GM21447 (cell line): Measurements from ENCODE around the gene SRRM5.
"Not testable (repeated sequence)": the region's sequence is repeated elsewhere in the genome, so short reads cannot be mapped to it uniquely, and the experiment has no call there.

Experiments used
- ATAC-seq: cut with Tn5 transposase; IDR thresholded peaks from one replicate; pipeline ENCODE4 v1.9.1; 2021; ENCODE audit not compliant: unreplicated experiment

Gene SRRM5

DNA sequence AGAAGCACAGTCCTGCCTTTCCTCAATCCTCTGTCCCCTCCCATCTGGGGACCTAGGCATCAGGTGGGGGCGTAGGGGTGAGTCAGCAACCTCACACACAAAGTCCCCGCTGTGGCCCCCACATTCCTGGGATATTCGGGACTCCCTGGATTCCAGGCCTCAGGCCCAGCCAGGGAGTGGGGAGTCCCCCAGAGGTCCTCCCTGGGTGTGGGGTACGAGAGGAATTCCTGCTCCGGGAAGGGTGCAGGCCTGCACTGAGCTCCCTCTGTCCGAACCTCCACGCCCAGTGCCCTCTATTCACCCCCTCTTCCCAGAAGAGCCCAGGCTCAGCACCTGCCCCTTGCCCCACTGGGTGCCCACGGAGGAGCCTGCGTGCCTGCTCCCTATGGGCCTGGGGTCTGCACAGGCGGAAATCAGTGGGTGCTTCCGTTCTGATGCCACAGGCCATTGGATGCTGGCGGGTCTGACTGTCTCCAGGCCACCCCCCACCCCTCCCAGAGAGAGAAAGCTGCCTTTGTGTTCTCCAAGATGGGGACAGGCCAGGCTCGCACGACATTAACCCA lies 24.3 kb downstream of the SRRM5 start:
- no peak for ATAC-seq

DNA sequence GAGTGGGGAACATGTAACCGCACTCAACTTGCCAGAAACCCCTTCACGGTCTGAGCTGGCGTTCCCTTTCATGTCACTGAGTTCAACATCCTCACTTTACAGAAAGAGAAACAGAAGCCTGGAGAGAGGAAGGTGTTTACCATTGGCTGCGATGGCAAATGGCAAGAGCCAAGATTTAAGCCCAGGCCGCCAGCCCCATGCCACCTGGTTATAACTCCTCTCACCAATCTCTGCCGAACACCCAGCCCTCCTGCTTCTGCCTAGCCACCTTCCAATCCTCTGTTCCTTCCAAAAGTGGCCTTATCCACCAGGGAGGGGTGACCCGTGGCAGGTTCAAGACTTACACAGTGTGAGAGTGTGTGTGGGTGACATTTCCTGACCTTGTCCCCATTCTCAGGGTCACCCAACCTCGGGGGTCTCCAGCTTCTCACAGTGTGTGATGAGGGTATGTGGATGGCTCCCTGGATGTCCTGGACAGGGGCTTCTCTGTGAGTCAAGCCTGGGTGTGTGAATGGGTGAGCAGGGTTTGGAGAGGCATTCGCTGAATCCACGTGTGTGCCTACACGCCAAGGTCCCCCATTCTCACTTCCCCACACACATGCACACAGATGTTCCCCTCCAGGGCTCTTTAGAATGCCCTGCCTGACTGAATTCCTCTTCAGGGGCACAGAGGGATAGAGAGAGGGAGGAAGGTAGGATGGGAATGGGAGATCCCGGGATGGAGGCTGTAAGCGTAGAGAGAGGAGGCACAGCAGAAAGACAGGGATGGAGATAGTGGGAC lies 26.5 kb downstream of the SRRM5 start:
- ATAC-seq = no peak

DNA sequence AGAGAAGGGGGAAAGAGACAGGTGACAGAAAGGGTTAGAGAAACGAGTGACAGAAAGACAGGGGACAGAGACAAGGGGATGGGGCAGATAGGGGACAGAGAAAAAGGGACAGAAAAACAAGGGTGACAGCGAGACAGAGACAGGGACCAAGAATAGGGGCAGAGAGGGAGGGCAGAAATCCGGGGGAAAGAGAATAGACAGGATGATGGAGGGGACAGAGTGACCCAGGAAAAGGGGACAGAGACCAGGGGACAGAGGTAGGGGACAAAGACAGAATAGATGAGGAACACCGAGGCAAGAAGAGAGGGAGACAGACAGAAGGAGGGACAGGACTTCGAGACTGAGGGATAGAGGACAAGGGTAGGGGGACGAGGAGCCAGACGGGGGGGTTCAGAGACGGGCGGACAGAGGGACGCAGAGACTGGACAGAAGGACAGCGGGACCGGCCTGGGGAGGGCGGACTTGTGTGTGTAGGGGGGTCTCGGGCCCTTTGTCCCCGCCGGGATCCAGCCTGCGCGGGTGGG lies 27.2 kb downstream of the SRRM5 start:
- ATAC-seq = no peak

DNA sequence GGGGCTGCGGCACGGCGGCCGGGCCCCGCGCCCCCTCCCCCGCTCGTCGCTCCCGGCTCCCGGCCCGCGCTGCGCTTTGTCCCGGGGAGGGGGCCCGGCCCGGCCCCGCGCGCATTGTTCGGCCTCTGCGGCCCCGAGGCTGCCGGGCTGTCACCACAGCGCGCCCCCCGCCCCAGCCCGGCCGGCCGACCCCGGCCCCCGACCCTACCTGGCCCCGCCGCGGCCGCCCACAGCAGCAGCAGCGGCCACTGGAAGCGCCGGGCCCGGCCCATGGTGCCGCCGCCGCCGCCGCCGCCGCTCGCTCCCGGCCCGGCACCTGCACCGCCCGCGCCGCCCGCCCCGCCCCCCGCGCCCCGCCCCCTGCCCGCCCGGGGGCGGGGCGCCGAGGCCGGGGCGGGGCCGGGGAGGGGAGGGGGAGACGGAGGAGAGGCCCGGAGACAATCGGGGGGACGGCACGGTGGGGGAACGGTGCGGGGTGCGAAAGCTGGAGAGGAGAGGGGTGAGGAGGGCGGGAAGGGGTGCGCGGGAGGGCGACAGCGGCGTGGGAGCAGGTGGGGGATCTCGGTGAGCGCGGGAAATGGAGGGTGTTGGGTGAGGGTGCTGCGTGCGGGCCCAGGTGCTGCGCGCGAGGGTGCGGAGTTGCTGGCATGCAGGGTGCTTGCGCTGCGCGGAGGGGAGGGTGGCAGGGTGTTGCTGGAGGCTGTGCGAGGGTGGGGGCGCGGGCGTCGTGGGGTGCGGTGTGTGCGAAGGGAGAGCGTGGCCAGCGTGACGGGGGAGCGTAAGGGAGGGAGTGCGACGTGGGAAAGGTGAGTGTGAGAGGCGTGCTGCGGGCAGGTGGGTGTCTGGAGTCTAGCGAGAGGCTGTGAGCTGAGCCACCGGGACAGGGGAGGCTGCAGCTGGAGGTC lies 27.9 kb downstream of the SRRM5 start, which contains the start of gene CADM4:
Gene CADM4, minus strand, starts transcription at position 332 of the 905 bp plus-strand sequence. Its CDS starts 60 bp downstream, at position 272.
- no peak for ATAC-seq

DNA sequence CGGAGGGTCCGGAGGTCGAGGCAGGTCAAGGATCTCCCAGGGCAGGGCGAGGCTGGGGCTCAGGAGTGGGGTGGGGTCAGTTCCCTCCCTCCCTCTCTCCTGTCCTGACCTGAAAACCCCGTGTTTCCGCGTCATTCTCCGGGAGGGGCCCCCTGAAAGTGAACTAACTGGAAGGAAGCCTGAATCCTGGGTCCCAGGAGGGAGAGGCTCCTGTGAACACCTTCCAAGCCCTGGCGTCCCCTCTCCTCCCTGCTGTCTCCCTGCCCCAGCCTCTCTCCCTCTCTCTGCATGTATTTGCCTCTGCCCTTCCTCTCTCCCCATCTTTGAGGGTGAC lies 28.5 kb downstream of the SRRM5 start:
- no peak for ATAC-seq

DNA sequence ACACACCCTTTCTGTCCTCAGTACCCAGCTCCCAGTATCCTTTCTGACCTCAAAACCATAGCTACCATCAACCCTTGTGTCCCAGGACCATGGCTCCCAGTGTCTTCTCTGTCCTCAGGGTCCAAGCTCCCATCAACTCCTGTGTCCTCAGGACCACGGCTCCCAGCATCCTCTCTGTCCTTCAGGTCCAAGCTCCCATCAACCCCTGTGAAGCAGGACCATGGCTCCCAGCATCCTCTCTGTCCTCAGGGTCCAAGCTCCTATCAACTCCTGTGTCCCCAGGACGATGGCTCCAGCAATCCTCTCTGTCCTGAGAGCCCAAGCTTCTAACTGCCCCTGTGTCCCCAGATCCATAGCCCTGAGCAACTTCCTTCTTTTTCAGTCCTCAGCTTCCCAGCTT lies 29.4 kb downstream of the SRRM5 start:
- ATAC-seq = no peak

DNA sequence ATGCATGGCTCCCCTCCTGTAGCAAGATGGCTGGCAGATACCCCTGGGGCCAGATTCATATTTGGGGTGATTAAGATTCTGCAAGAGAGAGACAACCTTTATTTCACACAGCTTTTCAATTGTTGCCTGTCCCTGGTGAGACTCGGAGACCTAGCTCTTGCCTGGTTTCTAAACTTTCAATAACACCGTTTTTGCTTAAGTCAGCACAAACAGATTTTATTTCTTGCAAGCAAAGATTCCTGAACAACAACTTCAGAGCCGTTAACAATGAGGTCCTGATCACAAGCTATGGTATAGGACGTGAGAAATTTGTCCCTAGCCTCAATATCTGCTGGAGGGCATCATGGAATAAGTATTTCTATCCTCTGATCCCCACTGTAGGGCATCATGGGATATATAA lies 30.6 kb downstream of the SRRM5 start:
- ATAC-seq = no peak

DNA sequence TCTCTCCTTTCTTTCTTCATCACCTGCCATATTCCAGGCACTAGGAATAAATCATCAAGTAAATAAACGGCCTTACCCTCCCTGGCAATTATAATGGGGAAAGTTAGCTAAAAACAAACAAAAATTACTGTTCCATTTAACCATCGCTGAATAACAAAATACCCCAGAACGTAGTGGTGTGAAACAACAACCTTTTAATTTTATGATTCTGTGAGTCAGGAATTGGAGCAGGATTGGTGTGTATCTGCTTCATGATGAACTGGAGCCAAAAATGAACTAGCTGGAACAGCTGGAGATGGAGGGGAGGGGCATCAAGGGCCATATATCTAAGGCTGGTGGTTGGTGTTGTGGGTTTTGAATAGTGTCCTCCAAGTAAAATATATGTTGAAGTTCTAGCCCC lies 31.4 kb downstream of the SRRM5 start:
- no peak for ATAC-seq

DNA sequence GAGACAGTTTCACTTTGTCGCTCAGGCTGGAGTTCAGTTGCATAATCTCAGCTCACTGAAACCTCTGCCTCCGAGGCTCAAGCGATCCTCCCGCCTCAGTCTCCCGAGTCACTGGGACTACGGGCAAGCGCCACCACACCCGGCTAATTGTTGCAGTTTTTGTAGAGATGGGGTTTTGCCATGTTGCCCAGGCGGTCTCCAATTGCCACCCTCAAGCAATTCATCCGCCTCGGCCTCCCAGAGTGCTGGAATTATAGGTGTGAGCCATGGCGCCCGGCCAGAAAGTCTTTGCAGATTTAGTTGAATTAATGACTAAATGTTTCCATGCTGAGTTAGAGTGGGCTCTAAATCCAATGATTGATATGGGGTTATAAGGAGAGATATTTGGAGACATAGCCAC lies 32.3 kb downstream of the SRRM5 start:
- no peak for ATAC-seq

DNA sequence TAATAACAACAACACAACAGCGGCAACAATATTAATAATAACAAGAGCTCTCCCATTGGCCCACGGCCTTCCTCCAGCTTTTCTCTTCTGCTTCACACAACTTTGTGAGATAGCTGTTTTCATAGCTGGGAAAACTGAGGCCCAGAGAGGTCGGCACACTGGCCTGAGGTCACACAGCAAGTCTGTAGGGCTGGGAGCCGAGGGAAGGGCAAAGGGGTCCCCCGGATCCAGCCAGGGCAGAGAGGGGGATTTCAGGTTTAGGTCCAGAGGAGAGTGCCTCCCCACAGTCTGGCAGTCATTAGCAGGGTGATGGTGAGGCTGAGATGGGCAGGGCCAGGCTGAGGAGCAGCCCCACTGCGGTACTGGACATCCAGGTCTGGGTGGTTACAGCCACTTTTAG lies 36.7 kb downstream of the SRRM5 start:
- no peak for ATAC-seq

DNA sequence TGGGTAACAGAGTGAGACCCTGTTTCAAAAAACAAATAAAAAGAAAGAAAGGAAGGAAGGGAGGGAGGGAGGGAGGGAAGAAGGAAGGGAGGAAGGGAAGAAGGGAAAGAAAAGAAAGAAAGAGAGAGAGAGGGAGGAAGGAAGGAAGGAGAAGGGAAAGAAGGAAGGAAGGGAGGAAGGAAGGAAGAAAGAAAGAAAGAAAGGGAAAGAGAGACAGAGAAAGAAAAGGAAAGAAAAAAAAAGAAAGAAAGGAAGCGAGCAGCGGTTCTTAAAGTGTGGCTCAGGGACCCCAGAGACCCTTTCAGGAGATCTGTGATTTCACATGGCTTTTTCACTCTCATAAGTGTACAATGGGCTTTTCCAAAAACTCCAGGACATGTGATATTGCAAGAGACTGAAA lies 37.6 kb downstream of the SRRM5 start:
- no peak for ATAC-seq

DNA sequence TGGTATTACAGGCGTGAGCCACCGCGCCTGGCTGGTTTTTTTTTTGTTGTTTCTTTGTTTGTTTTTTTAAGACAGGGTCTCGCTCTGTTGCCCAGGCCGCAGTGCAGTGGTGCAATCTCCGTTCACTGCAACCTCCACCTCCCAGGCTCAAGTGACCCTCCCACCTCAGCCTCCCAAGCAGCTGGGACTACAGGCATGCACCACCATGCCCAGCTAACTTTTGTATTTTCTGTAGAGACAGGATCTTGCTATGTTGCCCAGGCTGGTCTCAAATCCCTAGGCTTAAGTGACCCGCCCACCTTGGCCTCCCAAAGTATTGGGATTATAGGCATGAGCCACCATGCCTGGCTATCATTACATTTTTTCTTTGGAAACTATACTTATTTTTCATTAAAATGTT lies 38.4 kb downstream of the SRRM5 start:
- not testable (repeated sequence) for ATAC-seq

DNA sequence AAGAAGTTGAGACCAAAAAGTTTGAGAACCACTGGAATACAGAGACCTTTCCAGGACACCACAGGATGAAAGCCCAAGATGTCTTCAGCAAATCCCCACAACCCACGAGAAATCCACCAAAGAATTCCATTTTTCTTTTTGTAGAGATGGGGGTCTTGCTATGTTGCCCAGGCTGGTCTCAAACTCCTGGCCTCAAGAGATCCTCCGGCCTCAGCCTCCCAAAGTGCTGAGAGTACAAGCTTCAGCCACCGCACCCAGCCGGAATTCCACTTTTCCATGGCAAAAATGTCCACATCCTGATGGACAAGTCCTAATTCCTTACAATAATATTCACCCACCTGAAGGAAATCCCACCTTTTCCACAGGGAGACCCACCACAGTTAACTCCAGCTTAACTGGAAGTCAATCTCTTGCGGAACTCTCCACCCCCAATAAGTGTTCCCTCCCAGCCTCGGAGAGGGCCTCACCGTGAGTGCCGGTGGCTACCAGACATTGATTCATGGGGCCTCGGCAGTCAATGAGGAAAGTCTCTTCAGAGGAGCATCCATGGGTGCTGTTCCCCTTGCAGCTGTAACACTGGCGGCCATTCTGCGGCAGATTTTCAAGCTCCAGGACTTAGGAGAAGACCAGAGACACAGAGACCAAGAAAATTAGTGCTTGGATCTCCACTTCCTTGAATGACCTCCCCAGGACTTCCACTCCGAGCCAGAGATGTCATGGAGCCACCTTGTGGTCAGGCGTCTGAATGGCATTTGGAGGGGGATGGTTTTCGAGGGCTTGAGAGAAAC lies 40.1 kb downstream of the SRRM5 start:
- ATAC-seq = no peak

DNA sequence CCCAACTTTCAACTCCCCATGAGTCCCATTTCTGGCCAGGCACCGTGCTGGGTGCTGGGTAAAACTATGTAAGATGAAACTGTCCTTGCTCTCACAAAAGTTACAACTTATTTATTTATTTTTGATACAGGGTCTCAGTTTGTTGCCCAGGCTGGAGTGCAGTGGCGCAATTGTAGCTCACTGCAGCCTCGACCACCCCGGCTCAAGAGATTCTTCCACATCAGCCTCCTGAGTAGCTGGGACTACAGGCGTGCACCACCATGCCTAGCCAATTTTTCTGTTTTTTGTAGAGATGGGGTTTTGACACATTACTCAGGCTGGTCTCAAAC lies 40.6 kb downstream of the SRRM5 start:
- ATAC-seq = no peak

DNA sequence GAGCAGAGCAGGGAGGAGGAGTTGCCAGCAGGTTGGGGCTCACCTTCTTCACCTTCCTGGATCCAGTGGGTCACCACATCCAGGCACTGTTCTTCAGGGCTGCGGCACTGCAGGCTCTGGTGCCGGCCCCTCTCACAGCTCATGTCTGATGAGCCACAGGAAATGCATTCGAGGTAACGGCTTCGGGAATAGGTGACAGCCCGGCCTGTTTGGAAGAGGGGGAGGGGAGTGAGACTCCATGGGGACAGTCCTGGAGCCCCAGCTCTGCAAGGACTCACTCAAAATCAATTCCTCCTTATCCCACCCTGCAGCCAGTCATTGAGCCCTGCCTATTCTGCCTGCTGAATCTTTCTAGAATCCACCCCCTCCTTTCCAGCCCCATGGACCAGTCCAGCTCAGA lies 44.5 kb downstream of the SRRM5 start:
- ATAC-seq = no peak

DNA sequence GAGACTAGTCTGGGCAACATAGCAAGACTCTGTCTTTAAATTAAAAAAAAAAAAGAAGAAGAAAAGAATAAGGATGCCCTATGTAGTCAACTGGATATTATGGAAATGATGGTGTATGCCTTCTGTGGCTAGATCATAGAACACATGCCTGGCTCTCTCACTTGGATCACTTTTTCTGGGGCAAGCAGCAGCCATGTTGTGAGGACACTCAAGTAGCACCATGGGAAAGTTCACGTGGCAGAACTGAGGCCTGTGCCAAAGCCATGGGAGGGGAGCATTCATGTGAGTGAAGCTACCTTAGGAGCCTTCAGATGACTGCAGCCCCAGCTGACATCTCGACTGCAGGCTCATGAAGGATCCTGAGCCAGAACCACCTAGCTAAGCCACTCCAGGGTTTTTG lies 46.1 kb downstream of the SRRM5 start:
- no peak for ATAC-seq

DNA sequence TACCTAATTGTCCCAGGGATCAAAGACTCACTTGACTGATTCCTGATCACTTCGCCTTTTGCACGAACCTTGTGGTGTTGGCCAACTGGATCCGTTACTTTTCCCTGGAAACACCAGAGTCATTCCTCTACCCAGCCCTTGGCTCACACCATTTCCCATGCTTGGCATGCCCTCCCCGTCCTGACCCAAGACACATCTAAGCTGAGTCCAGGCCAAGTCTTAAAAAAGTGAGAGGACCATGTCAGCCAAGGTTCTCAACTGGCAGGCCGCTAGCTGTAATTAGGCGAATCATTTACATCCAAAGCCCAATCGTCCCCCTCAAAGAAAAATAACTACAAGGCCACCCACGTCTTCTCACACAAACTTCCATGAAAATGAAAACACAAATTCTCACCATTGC lies 46.6 kb downstream of the SRRM5 start:
- ATAC-seq = no peak

DNA sequence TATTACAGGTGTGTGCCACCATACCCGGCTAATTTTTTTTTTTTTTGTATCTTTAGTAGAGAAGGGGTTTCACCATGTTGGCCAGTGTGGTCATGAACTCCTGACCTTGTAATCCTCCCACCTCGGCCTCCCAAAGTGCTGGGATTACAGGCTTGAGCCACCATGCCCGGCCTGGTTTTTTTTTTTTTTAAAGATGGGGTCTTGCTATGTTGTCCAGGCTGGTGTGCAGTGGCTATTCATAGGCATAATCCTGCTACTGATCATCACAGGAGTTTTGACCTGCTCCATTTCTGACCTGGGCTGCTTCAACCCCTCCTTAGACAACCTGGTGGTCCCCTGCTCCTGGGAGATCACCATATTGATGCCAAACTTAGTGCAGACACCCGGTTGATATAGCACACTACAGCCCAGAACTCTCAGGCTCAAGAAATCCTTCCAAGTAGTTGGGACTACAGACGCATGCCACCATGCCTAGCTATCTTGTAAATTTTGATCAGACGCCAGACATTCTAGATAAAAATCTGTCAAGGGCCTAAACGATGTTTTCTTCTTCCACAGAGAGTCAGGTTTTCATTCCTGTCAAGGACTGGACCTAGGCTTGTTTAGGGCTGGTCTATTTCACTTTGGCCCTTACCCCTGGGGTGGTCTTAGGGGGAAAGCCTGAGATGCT lies 48.5 kb downstream of the SRRM5 start:
- ATAC-seq = no peak

DNA sequence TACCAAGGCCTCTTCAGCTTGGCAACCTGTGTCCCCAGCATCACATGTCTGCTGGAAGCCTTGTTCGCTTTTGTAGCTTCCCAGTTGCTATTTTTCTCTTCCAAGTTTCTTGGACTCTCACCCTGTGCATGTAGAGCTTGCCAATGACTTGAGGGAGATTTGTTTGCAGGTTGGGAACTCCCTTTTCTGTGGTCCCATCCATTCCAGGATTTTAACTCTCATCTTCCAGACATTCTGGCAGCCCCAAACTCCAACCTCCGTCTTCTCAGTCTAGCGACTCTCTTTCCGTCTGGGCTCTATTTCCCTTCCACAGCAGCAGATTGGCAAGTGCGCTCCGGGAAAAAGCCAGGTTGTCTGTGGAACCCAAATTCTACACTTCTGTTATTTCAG lies 49.1 kb downstream of the SRRM5 start:
- no peak for ATAC-seq

DNA sequence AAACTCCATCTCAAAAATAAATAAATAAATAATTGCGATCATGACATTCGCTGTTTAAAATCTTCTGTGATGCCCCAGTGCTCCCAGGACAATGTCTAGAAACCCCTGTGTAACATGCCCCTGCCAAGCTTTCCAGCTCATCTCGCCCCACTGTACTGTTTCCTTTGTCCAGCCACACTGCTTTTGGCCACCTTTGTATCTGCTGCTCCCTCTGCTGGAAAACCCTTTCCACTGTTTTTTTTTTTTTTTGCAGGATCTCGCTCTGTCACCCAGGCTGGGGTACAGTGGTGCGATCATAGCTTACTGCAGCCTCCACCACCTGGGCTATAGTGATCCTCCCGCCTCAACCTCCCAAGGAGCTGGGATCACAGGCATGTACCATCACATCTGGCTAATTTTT lies 50.6 kb downstream of the SRRM5 start:
- ATAC-seq = no peak

DNA sequence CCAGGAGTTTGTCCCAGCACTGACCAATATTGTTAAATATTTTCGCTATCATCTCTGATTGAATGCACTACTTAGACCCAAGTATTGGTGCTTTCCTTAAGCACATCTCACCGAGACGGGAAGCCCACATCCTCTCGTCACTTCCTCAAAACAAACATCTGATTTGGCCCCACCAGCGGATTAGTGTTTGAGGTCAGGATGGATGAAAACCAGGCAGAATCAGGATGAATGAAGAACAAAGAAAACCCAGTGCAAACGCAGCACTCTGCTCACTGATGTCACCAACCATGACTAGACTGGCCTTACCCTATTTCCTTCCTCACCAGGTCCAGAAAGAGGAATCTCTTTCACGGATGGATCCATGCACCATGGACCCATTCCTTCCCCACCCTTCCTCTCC lies 52.1 kb downstream of the SRRM5 start:
- ATAC-seq = no peak
